Sigmoid colon (tissue), 4 donors: ENCODE results near the gene PPA2.

Source experiments
- EP300 ChIP-seq, 4 donors: sonication (generic); formaldehyde crosslinking; IDR thresholded peaks; one replicate each; pipeline ENCODE4 v1.6.1; 2017; ENCODE audit warnings: antibody characterized with exemption in 4 of 4
- TF ChIP-seq, protein P1 (sequence below), 4 experiments: fragments of 450-650 bp in 3 of 4; fragments of 200-600 bp in 1 of 4; IDR thresholded peaks; one replicate each; pipeline ENCODE4 v1.5.1; 2016 to 2019; ENCODE audit warnings: antibody characterized with exemption in 4 of 4, mild to moderate bottlenecking in 3 of 4, moderate library complexity in 2 of 4

DNA sequence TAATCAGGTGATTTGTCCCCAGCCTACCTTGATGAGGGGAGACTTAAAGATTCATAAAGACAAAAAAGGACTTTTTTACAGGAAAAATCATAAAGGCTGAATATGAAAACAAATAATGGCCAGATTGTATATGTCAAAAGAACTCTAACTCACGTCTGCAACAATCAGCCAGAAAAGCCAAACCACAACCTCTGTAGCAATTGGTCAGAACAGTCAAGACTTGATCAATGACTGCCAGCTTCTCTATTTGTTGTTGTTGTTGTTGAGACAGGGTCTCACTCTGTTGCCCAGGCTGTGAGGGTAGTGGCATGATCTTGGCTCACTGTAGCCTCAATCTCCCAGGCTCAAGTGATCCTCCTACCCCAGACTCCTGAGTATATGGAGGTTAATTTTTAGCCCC, 35.9 kb upstream of the PPA2 start:
- TF ChIP-seq, protein P1, sequence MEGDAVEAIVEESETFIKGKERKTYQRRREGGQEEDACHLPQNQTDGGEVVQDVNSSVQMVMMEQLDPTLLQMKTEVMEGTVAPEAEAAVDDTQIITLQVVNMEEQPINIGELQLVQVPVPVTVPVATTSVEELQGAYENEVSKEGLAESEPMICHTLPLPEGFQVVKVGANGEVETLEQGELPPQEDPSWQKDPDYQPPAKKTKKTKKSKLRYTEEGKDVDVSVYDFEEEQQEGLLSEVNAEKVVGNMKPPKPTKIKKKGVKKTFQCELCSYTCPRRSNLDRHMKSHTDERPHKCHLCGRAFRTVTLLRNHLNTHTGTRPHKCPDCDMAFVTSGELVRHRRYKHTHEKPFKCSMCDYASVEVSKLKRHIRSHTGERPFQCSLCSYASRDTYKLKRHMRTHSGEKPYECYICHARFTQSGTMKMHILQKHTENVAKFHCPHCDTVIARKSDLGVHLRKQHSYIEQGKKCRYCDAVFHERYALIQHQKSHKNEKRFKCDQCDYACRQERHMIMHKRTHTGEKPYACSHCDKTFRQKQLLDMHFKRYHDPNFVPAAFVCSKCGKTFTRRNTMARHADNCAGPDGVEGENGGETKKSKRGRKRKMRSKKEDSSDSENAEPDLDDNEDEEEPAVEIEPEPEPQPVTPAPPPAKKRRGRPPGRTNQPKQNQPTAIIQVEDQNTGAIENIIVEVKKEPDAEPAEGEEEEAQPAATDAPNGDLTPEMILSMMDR (IDR thresholded peaks at IDR 0.05): no peak
- no peak for TF ChIP-seq EP300 (IDR thresholded peaks at IDR 0.05)
